Stimulated activated CD8-positive, alpha-beta memory T cell treated with anti-CD3 and anti-CD28 coated beads, Interleukin-7, amount 100 ng/mL, for 24 hours (primary cell): ENCODE results near the gene KCNQ1.
"Not testable (repeated sequence)": the region's sequence is repeated elsewhere in the genome, so short reads cannot be mapped to it uniquely, and the experiment has no call there.

ENCODE experiments used
- DNase-seq: peaks from one replicate; pipeline ENCODE4 v3.0.0-alpha.2; 2020; ENCODE audit warnings: low read depth

The KCNQ1 gene

DNA sequence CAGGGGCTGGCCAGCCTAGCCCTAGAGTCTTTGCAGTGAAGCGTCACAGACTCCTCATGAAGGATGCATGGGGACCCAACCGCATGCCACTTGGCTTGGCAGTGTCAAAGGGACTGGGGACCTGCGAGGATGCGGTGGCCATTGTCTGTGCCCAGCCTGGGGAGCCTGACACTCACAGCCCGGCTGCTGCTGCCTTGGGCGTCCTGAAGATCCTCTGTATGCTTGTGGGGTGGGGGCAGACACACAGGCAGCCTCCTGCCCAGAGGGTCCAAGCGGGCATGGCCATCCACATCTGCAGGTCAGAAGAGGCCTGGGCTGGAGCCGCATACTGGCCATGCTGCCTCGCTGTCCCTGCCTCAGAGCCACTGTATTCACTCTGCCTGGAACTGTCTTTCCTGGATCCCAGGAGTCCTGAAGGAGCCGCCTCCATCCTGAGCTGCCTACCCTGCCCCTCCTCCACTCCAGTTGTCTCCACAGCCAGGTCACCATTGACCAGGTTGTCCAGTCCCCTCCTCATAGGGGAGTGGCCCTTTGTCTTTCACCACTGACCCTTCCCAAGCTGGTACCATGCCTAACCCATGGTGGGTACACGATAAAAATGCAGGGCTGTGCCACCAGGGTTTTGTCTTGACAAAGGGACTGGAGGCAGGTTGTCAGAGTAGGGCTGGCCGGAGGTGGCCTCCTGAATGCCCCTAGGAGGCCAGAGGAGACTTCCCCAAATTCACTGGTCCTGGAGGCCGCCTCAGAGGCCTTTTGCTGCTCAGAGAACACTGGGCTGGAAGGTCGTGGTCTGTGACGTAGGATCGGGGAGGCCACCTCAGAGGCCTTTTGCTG, 148.0 kb downstream of the KCNQ1 start:
- DNase-seq = no peak

- no peak for DNase-seq
Observed at GRCh38 chr11:2593393-2593950, 148.7 kb downstream of the KCNQ1 start.

- DNase-seq = no peak
Observed at GRCh38 chr11:2594267-2594666, 149.5 kb downstream of the KCNQ1 start.

DNA sequence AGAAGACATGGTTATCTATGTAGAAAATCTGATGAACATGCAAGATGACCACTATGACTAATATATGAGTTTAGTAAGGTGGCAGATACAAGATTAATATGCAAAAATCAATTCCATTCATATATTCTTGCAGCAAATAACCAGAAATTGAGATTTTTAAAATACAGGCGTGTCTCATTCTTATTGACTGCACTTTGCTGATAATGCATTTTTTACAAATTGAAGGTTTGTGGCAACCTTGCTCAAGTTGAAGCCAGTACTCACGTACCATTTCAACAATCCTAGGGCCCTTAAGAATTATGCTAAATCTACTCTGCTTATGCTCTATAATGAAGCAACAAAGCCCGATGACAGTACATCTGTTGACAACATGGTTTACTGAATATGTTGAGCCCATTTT, 150.4 kb downstream of the KCNQ1 start:
- DNase-seq = no peak

DNA sequence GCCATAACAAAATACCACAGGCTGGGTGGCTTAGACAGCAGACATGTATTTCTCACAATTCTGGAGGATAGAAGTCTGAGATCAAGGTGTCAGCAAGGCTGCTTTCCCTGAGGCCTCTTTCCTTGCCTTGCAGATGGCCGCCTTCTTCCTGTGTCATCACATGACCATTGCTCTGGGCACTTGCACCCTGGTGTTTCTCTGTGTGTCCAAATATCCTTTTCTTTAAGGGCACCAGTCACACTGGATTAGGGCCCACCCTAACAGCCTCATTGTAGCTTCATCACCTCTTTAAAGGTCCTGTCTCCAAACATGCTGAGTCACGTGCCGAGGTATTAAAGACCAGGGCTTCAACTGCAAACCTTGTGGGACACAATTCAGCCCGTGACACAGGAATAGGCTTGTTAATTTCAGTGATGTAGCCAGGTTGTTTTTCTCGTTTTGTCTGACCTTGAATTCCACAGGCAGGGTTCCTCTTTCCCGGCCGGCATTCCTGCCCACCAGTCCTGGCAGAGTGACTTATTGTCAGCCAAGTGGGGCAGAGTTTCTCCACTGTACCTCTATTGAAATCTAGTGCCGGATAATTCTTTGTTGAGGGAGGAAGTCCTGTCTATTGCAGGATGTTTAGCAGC, 154.9 kb downstream of the KCNQ1 start:
- no peak for DNase-seq

DNA sequence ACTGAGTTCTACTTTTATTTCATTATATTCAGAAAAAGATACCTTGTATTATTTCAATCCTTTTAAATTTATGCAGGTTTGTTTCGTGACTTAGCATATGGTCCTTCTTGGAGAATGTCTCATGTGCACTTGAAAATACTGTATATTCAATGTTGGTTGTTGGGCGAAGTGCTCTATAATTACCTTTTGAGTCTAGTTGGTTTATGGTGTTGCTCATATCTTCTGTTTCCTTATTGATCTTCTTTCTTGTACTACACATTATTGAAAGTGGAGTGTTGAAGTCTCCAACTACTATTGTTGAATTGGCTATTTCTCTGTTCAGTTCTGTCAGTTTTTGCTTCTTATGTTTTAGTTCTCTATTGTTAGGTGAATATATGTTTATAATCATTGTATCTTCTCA, 164.5 kb downstream of the KCNQ1 start:
- no peak for DNase-seq

DNA sequence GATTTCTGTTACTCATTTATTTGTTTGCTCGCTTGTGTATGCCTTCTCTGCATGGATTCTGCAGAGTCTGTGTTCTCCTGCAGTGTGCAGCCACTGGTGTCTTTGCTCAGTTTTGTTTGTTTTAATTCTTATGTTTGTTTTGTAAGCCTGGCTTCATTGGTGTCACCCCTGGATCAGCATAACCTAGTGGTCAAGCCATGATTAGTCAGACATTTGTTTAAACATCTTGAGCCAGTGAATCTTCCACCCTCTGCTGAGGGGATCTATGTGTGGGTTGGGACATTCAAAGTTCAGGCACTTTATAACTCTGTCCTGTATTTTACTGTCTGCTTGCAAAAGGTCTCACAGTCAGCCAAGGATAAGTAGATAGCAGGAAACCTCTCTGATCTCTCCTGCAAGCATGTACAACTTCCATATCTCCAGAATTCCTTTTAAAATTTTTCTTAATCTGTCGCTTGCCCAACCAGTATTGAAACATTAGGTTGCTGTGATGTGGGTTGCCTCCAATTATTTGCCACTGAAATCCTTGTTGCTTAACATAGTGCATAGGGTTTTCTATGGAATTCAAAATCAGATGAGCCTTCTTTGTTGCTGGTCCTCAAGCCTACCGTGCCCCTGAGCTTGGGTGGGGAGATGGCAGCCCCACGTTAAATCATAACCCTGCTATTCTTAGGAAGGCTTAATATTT, 168.2 kb downstream of the KCNQ1 start:
- DNase-seq = no peak

- no peak for DNase-seq
Observed at GRCh38 chr11:2621894-2622293, 177.1 kb downstream of the KCNQ1 start.

DNA sequence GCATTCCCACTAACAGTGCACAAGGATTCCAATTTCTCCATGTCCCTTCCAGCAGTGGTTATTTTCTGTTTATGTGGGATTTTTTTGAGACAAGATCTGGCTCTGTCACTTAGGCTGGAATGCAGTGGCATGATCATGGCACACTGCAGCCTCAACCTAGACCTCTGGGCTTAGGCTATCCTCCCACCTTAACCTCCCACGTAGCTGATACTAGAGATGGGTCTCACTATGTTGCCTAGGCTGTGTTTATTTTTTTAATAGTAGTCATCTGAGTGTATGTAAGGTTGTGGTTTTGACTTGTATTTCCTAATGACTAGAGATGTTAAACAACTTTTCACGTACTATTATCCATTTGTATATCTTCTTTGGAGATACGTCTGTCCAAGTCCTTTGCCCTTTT, 180.4 kb downstream of the KCNQ1 start:
- DNase-seq = no peak

- DNase-seq = no peak
Observed at GRCh38 chr11:2630679-2631078, 185.9 kb downstream of the KCNQ1 start.

GRCh38 chr11:2631161-2631560, 186.4 kb downstream of the KCNQ1 start:
- DNase-seq = no peak

DNA sequence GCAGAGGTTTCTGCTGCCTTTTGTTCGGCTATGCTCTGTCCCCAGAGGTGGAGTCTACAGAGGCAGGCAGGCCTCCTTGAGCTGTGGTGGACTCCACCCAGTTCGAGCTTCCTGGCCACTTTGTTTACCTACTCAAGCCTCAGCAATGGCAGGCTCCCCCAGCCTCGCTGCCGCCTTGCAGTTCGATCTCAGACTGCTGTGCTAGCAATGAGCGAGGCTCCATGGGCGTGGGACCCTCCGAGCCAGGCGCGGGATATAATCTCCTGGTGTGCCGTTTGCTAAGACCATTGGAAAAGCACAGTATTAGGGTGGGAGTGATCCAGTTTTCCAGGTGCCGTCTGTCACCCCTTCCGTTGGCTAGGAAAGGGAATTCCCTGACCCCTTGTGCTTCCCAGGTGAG, 195.0 kb downstream of the KCNQ1 start:
- not testable (repeated sequence) for DNase-seq

GRCh38 chr11:2641623-2642022, 196.8 kb downstream of the KCNQ1 start:
- no peak for DNase-seq

DNA sequence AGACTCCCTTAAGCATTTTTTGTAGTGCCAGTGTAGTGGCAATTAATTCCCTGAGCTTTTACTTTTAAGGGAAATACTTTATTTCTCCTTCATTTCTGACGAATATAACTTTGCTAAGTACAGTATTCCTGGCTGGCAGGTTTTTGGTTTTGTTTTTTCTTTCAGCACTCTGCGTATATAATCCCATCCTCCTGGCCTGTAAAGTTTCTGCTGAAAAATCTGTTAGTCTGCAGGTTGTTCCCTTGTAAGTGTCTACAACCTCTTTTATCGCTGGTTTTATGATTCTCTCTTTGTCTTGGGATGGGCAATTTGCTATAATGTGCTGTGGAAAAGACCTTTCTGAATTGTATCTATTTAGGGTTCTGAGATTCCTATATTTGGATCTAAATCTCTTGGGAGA, 198.9 kb downstream of the KCNQ1 start:
- no peak for DNase-seq

DNA sequence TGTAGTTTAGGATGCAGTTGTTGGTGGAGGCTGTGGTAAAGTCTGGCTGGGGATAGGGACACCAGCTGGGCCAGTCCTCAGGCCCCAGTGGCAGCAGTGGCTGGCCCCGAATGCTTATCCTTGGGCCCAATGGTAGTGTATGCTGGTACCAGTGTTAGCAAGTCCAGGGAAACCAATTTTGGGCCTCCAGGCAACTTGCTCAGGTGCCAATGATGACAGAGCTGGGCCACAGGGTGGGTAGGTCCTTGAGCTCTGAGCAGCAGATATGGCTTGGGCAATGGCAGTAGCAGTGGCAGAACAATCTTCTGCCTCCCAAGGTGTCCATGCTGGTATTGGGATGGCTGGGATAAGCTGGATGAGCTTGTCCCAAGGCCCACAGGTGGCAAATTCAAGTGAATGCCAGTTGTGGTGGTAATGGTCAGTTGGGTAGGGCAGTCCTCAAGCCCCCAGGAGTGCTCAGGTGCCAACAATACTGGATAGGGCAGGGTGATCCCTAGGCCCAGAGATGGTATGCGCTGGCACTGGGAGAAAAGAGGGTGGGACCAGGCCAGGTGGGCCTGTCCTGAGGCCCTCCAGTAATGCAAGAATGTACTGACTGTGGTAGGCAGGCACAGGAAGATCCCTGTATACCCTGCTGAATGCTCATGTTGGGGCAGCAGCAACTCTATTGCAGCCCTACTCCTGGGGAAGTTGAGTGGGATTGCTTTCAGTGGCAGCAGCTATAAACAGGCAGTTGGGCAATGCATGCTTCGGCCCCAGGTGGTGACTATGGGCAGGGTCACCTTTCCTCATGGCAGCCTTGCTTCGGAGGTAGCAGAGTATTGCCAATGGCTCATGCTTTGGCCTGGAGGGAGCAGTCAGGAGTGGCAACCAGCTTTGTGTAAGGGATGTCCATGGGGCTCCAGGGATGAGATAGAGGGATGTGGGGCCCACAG, 200.3 kb downstream of the KCNQ1 start:
- no peak for DNase-seq

GRCh38 chr11:2645779-2646118, 200.9 kb downstream of the KCNQ1 start:
- DNase-seq = no peak

GRCh38 chr11:2647167-2647566, 202.4 kb downstream of the KCNQ1 start:
- no peak for DNase-seq

DNA sequence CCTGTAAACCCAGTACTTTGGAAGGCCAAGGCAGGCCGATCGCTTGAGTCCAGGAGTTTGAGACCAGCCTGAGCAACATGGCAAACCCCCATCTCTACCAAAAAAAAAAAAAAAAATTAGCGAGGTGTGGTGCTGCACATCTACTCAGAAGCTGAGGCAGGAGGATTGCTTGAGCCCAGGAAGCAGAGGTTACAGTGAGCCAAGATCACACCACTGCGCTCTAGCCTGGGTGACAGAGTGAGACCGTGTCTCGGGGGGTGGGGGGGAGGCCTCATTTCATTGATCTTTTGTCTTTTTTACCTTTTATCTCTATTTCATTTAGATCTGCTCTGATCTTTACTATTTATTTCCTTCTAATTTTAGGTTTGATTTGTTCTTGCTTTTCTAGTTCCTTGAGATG, 203.1 kb downstream of the KCNQ1 start:
- no peak for DNase-seq

DNA sequence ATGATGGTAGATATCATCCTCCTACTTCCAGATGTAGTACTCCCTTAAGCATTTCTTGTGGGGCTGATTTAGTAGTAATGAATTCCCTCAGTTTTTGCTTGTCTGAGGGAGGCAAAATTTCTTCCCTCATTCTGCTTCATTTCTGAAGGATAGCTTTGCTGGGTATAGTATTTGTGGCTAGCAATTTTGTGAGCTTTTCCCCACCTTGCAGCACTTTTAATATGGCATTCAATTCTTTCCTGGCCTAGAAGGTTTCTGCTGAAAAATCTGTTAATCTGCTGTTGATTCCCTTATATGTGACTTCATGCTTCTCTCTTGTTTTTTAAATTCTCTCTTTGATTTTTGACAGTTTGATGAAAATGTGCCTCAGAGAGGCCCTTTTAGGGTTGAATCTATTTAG, 204.6 kb downstream of the KCNQ1 start:
- DNase-seq = no peak

DNA sequence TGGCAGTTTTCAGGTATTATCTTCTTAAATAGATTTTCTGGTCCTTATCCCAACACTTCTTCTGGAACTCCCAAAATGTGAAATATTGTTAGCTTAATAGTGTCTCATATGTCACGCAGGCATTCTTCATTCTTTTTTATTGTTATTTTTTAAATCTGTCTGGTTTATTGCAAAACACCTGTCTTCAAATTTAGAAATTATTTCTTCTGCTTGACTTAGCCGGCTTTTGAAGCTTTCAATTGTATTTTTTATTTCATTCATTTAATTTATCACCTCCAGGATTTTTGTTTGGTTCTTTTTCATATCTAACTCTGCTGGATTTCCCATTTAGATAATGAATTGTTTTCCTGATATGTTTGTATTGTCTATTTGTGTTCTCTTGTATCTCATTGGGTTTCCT, 205.0 kb downstream of the KCNQ1 start:
- no peak for DNase-seq

DNA sequence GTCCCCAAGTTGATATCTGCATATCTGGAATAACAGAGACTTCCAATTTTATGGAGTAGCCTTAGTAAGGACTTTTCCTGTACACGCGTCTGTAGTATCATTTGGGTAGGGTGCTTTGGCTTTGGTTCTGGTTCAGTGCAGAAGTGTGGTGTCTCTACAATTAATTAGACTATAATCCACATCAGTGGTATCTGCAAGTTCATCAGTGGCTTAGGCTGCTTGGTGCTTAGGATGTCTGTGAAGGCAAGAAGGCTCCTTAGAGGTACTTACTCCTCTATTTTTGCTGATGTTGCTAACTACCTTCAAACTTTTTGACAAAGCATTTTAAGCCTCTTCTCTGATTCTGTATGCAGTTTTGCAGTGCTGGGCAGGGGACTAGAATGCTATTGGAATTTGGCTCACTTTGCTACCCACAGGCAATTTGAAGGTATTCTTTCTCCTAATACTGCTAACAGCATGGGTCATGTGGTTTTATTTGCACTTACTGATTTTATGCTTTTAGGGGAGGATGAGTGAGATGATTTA, 205.6 kb downstream of the KCNQ1 start:
- DNase-seq = no peak
